Measurements from ENCODE around the gene RFX8.
"Not testable (repeated sequence)": the region's sequence is repeated elsewhere in the genome, so short reads cannot be mapped to it uniquely, and the experiment has no call there.

Gene RFX8

GRCh38 chr2:101361121-101361520 is 113.8 kb downstream of the RFX8 start:
- Histone ChIP-seq H3K27ac (peak overlapping the region in 6 of 21 experiments; percentile 36 to 89 (median 69)), H3K4me3 (no peak overlapping the region)

GRCh38 chr2:101360232-101360631 is 114.7 kb downstream of the RFX8 start:
- Histone ChIP-seq H3K4me3 (no peak overlapping the region), H3K27ac (no peak overlapping the region)

- Histone ChIP-seq H3K27ac (no peak overlapping the region), H3K4me3 (no peak overlapping the region)
Measured at GRCh38 chr2:101359410-101359954, 115.4 kb downstream of the RFX8 start.

- H3K27ac ChIP-seq, result no peak overlapping the region
- no peak overlapping the region for H3K4me3 ChIP-seq
Measured at GRCh38 chr2:101357376-101357775, 117.5 kb downstream of the RFX8 start.

- Histone ChIP-seq H3K4me3 (no peak overlapping the region), H3K27ac (no peak overlapping the region)
Measured at GRCh38 chr2:101356521-101356920, 118.4 kb downstream of the RFX8 start.

- Histone ChIP-seq H3K4me3 (no peak overlapping the region), H3K27ac (no peak overlapping the region)
Measured at GRCh38 chr2:101356055-101356454, 118.9 kb downstream of the RFX8 start.

GRCh38 chr2:101355401-101356054 is 119.4 kb downstream of the RFX8 start:
- no peak overlapping the region for H3K27ac ChIP-seq

GRCh38 chr2:101354420-101355311 is 120.2 kb downstream of the RFX8 start:
- no peak overlapping the region for H3K27ac ChIP-seq

More at GRCh38 chr2:101355401-101356054, 119.4 kb downstream of the RFX8 start:
- no peak overlapping the region for H3K4me3 ChIP-seq

GRCh38 chr2:101352631-101353030 is 122.3 kb downstream of the RFX8 start:
- not testable (repeated sequence) for H3K27ac ChIP-seq

More at GRCh38 chr2:101354420-101355311, 120.2 kb downstream of the RFX8 start:
- no peak overlapping the region for H3K4me3 ChIP-seq

GRCh38 chr2:101351207-101351606 is 123.7 kb downstream of the RFX8 start:
- Histone ChIP-seq H3K27ac (no peak overlapping the region), H3K4me3 (no peak overlapping the region)

More at GRCh38 chr2:101352631-101353030, 122.3 kb downstream of the RFX8 start:
- H3K4me3 ChIP-seq, result not testable (repeated sequence)

- no peak overlapping the region for H3K27ac ChIP-seq
- H3K4me3 ChIP-seq, result no peak overlapping the region
Measured at GRCh38 chr2:101349893-101350662, 124.8 kb downstream of the RFX8 start.

GRCh38 chr2:101348883-101349282 is 126.0 kb downstream of the RFX8 start:
- Histone ChIP-seq H3K4me3 (no peak overlapping the region), H3K27ac (no peak overlapping the region)

Data from skin epidermis (tissue), 12 donors.